Ammon's horn (tissue), 1 donor: ENCODE measurements around the gene CDON.
"Not testable (repeated sequence)": the region's sequence is repeated elsewhere in the genome, so short reads cannot be mapped to it uniquely, and the experiment has no call there.

ENCODE experiments used
- DNase-seq: peaks from one replicate; pipeline ENCODE4 v3.0.0-alpha.2; 2016; ENCODE audit warnings: low spot score

Gene CDON

DNA sequence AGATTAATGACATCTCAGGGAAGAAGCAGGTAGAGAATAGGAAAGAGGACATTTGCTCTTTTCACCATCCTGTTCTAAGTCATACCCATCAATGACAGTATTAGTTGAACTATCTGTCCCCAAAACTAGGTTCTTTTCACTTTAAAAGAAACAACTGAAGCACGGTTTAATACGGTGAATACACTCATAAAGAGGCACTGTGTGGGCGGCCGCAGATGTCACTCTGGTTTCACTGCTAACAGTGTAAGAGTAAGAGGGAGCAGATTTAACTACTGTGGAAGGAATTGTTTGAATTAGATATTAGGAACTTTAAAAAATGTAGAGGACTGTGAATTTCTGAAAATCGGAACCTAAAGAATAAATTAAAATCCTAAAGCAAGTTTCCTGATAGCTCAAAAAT, 67.4 kb downstream of the CDON start:
- peak; percentile 65 for DNase-seq

DNA sequence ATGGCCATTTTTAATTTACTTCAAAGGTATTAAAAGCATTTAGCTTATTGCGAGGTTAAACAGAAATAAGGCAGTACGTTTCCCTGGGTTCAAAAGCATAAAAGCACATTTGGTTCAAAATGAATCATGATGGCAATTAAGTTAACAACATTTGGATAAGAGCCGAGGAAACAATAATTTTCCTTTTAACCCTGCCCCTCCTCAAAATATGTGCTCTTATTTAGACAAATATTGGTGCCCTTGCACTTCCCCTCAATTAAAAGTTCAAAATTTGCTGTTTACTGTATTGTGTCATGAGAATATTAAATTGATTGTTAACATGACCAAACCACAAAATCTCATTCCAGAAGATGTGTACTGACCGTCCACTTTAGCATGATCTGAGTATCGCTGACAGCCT, 68.2 kb downstream of the CDON start:
- DNase-seq, result no peak

DNA sequence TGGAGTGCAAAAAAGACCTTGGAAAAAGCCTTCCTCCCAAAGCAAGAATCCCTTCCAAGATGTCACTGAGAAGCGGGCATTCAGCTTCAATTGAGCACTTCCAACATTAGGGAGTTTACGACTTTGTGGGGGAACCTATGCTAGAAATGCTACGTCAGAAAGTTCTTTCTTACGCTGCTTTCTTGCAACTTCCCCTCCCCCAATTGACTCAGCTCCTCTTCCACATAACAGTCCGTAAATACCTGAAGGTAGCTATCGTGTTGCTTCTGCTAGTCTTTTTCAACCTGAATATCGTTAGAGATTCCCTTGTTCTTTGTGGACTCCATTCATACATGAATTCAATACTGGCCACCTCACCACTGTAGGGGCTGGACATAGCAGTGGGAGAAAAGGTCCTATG, 69.8 kb downstream of the CDON start:
- no peak for DNase-seq

DNA sequence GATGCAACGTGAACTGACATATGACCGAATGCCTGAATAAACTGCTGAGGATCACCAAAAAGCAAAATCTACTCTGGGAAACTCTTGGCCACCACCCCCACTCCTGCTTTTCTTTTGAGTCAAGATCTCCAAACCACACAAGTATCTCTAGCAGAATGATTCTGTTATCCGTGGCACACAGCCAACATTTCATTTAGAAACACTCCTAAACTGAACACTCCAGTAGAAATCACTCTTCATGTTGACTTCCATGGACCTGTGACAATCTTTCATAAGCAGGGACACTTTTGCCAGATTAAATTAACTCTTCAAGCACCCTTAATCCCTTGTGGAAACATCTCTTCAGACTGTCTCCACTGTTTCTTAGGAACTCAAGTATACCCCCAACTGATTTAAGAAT, 72.4 kb downstream of the CDON start:
- peak; percentile 18 for DNase-seq

DNA sequence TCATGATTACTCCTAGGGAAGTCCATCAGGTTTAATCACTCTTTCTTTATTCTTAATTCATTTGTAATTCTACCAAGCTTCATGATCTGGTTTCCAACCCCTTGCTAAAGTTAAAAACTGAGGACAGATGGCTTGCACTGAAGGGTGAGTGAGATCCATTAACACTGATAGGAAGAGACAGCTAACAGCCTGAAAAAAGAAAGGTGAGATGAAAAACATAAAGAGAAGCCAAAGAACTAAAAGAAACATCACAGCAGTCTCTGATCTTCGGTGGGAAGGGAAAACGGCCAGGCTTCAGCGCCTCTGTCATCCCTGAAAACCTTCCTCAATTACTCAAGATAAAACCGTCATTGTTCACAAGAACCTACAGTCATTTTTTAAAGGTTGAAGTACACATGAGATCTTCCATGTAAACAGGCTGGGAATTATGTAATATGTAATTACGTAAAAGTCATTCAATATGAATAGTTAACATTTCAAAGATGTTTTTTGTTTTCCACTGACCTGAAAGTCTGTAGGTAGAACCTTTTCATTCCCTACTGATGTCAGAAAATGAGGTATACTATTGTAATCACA, 75.5 kb downstream of the CDON start:
- no peak for DNase-seq

DNA sequence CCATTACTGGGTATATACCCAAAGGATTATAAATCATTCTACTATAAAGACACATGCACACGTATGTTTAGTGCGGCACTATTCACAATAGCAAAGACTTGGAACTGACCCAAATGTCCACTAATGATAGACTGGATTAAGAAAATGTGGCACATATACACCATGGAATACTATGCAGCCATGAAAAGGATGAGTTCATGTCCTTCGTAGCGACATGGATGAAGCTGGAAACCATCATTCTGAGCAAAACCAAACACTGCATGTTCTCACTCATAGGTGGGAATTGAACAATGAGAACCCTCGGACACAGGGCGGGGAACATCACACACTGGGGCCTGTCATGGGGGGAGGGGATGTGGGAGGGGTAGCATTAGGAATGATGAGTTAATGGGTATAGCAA, 76.7 kb downstream of the CDON start:
- DNase-seq, result not testable (repeated sequence)

DNA sequence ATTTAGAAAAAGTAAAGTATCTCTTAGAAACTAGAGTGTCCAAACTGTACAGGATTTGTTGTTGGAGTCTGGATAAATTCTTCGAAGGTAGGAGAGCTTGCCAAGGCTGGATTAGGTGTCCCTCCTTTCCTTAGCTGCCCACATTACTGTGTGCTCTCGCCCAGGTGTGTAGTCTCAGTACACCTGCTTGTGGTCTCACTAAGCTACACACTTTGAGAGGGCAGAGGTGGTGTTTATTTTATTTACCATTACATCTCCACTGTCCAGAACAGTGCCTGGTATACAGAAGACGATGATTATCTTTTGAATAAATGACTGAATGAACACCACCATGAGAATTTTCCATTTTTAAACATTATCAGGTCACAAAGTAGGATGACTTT, 80.3 kb downstream of the CDON start:
- DNase-seq, result no peak

DNA sequence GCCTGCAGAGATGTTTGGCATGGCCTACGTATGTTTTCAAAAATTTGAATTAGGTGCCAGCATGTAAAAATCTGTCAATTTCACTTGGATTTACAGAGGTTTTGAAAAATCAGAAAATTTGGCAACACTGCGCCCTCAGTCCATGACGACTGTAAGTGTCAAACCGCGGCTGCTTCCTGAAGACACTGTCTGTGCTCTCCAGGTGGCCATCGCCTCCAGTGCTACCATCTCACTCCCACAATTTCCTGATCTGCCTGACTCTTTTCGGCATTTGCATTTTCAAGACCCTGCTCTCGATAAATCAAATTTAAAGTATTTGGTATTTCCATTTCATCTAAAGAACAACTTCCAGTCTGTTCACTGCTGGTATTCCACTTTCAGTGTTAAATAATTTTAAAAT, 82.2 kb downstream of the CDON start:
- DNase-seq, result no peak

DNA sequence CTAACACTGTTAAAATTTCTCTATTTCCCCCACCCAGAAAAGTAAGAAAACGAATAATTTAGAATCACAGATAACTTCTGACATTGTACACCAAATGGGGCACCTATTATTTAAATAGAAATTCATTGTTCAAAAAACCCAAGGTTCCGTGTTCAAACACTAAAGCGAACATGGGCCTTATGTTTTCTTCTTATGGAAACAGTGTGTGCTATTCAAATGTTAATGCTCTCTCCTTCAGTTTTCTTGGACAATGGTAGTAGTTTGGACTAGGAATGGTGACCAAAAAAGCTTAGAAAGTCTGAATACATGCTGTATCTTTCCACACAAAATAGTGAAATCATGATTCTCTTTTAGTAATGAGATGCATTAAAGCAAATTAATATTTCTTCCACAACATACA, 83.2 kb downstream of the CDON start:
- no peak for DNase-seq

DNA sequence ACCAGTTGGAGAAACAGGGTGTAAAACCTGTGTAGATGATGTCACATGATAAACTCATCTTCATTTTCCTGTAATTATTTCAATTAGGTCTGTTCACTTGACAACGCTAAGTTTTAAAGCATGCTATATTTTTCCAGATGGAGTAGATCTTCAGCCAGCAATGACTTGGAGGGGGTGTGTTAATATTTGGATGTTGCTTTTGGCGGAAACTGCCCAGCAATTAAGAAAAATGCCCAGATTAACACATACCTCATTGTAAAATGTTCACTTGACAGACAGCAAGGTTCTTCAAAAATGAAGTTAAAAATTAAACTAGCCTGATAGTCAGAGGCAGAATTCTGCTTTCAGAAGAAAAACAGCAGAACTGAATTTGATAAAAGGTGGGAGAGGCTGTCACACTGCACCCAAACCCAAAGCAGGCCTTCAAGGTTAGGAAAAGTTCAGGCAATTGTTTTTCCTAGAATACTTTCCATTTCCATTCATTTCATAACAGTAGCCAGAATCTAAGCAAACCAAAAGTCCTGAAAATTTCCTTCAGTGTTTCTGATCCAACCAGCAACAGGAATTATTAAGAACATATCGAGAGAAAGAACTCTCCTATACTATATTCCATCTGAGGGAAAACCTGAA, 83.8 kb downstream of the CDON start:
- no peak for DNase-seq

DNA sequence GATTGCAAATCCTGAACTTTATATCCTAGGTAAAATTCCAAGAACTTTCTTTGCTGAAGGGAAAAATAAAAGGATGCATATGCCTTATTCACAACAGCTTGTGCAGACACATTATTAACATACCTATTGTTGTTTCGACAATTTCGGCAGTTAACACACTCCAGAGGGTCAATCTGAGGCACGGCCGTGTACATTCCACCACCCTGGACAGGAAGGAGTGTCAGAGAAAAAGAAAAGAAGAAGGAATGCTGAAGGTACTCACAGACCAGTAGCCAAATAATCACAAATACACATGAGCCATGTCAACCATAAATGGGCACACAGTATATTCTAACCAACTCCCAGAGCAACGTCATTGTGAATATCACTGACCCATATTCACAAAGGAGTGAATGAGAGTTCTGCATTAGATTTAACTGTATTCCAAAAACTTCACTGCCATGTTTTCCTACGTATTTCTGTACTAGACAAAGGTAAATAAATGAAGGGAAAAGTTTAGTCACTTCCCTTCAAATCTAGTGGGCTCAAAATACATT, 84.4 kb downstream of the CDON start:
- DNase-seq, result no peak

DNA sequence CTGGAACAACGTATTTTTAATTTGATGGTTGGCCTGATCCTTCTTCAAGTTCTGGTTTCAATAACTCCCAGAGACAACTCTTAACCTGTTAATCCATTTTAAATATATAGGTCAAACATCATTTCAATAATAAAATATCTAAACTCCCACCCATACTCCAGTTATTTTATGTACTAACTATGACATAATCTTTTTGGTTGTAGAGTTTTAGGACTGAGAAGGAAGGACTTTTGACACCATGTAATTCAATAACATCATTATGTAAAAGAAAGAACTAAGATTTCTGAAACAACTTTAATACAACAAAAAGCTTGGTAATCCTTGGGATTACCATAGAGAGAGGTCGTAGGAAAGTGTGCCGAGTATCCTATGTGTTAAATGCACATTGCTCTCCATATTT, 85.3 kb downstream of the CDON start:
- no peak for DNase-seq

DNA sequence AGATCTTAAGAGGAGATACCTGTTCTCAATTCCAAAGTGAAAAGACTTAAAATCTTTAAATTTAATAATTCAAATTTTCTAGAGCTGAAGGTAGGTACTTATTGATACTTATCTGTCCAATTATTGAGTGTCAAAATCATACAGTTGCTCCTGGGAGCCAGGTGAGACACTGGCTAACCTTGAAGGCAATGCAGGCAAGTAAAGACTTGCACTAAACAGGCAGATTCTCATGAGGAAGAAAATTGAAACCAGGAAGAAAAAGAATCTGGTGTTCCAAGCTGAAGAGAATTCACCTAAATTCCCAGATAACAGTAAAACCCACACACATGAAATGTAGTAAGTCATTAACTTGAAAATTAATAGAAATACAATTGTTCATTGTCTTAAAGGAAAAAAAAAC, 86.5 kb downstream of the CDON start:
- no peak for DNase-seq

DNA sequence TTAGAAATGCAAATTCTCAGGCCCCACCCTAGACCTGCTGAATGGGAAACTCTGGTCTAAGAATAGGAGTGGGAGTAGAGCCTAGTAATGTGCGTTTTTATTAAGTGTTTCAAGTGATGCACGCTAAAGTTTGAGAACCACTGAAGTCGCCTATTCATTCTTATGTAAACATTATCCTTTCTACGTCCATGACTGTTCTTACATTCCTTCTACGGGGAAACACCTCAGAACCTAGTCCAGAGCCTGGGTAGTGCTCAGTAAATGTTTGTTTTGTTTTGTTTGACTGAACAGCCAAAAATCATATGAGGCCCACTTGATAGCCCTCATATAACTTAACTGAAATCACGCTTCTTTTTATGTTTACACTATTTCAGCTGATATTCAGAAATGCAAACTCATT, 87.0 kb downstream of the CDON start:
- no peak for DNase-seq

DNA sequence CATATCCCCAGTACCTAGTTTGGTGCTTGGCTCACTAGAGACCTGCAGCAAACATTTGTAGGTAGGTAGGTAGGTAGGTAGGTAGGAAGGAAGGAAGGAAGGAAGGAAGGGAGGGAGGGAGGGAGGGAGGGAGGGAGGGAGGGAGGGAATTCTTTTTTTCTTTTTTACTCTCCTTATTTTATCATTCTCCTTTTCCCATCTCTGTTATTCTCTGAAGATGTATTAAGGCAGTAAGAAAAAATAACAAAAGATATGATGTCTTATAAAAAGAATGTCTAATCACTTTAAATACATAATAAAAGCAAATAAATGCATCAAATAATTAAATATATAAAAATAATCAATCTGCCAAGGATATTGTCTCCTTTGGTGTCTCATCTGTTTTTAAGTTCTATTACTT, 88.4 kb downstream of the CDON start:
- no peak for DNase-seq

DNA sequence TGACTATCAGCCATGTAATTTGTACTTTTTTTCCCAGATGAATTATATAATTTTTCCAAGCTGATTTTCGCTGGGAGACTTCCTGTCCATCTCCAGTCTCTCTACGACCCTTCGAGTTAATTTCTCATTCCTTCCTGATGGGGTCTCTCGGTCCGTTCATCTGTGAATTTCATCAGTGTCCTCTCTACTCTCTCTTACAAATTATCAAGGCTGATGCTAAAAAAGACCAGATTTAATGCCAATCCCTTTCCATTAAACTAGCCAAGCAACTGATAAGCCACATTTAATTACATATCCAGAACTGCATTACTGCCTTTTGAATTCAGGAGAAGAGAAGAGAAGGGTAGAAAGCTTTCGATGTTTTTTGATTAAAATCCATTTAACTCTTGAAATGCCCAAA, 91.0 kb downstream of the CDON start:
- no peak for DNase-seq

DNA sequence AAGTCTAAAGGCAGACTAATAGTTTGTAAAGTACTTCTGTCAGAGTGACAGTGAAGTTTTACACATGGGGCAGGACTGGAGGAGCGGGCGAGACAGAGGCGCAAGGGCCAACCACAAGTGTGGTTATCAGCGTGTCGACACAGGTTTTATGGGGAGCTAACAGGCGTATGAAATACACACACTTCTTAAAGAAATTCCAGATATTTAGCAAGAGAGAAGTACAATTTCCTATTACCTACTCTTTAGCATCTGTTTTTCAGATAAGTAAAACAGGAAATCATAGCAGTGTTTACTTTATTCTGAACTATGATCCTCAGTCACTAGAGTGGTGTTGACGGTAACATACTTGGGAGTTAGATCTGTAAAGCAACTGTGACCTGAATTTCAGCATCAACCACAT, 94.3 kb downstream of the CDON start:
- no peak for DNase-seq

DNA sequence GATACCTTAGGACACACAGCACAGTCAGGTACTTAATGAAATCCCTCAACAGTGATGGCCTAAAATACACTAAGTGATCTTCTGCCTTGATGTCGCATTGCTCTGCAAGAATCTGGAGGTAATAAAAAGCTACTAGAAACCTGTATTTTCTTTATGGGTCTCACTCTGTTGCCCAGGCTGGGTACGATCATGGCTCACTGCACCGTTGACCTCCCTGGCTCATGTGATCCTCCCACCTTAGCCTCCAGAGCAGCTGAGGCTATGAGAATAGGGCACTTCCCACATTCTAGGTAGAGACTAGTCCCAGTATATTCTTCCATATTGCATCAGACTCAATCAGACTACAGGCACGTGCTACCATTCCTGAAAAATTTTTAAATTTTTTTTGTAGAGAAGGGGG, 95.2 kb downstream of the CDON start:
- no peak for DNase-seq

DNA sequence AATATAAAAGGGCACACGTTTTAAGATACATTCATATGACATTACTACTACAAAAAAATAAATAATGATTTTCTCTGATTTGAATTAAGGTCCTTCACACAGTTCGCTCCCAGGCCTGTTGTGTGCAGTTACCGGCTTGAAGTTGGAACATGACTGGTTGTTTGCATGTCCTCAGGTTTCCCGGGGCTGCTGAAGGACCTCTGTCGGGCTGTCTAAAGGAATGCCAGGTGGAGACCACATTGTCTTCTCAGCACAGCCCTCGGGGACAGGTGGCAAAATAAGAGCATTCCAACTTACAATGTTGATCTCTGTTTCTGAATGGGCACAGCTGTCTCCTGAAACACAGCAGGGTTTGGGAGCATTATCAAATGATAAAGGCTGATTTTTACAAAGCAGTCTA, 101.9 kb downstream of the CDON start:
- no peak for DNase-seq

DNA sequence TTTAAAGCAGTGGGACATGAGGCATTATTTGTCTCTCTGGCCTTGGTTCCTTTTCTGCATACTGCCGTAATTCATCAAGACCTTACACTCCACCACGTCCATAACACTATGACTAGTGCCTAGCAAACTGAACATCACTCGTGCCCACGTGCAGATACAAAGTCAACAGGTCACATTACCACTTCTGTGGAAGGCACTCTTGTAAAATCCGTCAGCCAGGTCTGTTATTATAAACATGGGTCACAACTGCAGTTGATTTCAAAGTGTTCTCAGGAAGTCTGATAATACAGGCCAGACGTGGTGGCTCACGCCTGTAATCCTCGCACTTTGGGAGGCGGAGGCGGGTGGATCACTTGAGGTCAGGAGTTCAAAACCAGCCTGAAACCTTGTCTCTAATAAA, 102.7 kb downstream of the CDON start:
- no peak for DNase-seq

DNA sequence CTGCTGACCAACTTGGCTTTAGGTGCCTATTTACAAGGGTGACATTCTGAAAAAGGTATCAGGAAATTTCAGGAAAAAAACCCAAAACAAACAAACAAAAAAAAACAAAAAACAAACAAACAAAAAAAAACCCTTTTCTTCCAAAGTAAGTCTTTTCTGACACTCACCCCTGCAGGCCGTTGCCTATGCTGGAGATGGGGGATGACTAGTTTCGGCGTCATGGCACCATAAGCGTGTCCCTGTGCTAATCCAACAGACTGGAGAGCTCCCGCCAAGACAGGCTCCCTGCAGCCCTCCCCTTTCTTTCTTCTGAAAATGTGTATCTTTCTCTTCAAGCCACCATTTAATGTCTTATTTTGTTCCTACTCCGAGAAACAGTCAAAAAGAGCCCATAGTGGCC, 103.2 kb downstream of the CDON start:
- DNase-seq, result no peak

DNA sequence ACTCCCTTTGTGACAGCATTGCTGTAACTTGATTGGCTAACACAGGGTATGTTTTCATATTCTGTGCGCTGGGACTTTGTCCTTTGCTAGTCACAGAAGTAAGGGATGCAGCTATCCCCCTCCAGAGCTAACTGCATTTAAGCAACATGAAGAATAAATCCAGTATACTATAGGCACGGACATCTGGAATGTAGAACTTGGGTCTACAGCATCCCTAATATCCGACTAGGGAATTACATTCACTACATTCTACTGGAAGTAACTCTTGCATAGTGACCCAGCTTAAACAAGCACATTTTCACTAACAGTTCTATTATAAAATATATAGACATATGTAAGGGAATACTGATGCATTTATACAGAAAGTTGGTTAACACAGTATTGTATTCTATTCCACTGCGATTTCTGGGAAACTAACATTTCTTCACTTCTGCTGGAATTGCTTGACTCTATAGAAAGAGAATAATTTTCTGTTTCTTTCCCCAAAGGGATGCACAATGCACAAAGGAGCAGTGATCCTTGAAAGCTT, 103.7 kb downstream of the CDON start:
- no peak for DNase-seq

DNA sequence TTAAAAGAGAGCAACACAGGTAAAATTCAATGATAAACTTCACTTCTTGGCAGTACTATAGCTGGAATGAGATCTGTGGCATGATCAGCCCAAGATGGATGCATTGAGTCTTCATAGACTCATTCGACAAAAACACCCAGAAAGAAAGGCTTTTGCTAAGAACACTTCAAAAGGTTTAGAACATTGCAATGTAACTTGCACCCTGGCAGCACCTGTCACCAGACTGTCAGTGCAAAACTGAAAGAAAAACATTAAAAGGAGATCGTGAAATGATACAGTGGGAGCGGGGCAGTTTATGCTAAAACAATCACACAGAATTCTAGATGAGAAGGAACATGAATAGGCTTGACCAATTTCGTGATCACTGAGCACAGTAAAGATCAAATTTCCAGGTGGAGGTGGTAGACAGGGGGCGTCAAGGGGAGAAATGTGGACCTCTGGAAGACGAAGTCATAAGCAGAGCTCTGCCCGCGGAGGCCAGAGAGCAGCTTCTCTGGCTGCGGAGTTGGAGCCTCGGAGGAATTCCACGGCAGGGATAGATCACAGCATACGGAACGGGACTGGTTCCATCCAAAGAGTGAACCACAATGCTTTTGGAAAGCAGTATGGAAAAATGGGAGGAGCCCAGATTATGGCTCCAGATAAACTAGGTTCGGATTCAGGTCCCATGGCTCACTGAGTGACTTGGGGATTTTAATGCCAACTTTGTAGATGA, 104.9 kb downstream of the CDON start:
- no peak for DNase-seq
